K562 treated with DMSO at 1 percent for 12 hours (cell line): Measurements from ENCODE around the gene THOC1. TPM values are rescaled to one million over a fixed set of nuclear protein-coding genes. Genes with fewer than 3 reads are reported as not detected.

Experiments
- total RNA-seq: library from RNA; unstranded; fragments of 300-600 nt; gene quantifications from 2 replicates; pipeline ENCODE4 v1.2.3, GENCODE V29; 2022; ENCODE audit not compliant: insufficient read depth

THOC1 gene
- total RNA-seq = 30.2 and 49.8 TPM in 2 replicates

DNA sequence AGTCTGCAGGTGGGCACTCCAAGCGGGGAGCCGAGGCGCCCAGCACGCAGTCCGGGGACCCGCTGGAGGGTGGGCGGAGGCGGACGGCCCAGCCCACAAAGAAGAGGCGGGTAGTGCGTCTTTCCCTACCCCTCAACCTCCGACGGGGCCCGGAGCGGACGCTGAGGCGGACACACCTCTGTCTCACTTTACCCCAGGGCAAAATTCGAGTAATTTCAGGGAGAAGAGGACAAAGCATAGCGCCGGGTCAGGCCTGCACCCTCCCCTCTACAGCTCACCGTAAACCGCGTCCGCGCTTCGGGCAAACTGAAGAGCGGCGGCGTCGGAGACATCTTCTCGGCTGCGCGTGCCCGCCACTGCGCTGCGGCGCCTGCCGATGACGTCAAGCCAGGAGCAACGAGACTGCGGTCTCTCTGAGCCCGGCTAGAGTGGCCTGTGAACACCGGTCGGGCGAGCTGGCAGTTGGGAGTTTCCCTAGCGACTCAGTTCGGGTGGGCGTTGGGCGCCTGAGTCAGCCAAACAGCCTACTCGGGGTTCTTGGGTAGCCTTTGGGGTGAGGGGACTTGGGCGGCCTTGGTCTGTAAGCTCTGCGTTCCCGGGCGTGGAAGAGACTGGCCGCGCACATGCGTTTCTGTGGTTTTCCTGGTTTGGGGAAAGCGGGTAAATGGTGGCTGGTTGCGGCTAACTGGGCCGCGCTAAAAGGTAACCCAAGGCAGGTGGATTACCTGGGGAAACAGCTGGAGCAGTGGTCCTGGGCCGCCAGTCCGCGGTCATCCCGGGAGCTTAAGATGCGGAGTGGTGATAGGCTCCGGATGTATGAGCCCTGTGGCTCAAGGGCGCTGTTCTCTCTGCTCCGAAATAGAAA, at the start of gene THOC1:
TSS of gene THOC1 (minus strand) at position 360 of the 865 bp plus-strand sequence. CDS start at position 332, 28 bp downstream.

Other genes starting within 250 kb of the THOC1 start
- not detected in 2 replicates for gene TUBB8B, start 218.4 kb downstream of the THOC1 start, total RNA-seq
- 24.0 and 60.9 TPM in 2 replicates for gene USP14, start 109.5 kb downstream of the THOC1 start, total RNA-seq
- gene COLEC12, start 232.7 kb upstream of the THOC1 start, total RNA-seq = not detected in 2 replicates